GM23248 (cell line): ENCODE results near the gene SLC27A3. TPM values are rescaled to one million over a fixed set of nuclear protein-coding genes. Genes with fewer than 3 reads are reported as not detected.

Experiments
- DNase-seq: peaks from one replicate; pipeline ENCODE4 v3.0.0-alpha.2; 2015
- H2AFZ ChIP-seq: fragments of 200-600 bp; sonication (generic); 2 replicates; pipeline ENCODE4 v1.6.1; 2016; ENCODE audit warnings: antibody characterized with exemption
- H3F3A ChIP-seq: fragments of 200-600 bp; sonication (generic); 2 replicates; pipeline ENCODE4 v1.6.1; 2016; ENCODE audit warnings: mild to moderate bottlenecking, antibody characterized with exemption, mixed run types; ENCODE audit not compliant: insufficient read depth
- H3K27ac ChIP-seq: fragments of 200-600 bp; sonication (generic); 2 replicates; pipeline ENCODE4 v1.5.1; 2016; ENCODE audit warnings: mild to moderate bottlenecking
- H3K27me3 ChIP-seq: fragments of 200-600 bp; sonication (generic); replicated peaks from 2 replicates; pipeline ENCODE4 v1.6.1; 2016; ENCODE audit warnings: mild to moderate bottlenecking; ENCODE audit not compliant: insufficient read depth
- H3K36me3 ChIP-seq: fragments of 200-600 bp; sonication (generic); 2 replicates; pipeline ENCODE4 v1.6.1; 2016; ENCODE audit warnings: low read depth, mild to moderate bottlenecking
- H3K4me1 ChIP-seq: fragments of 200-600 bp; sonication (generic); 2 replicates; pipeline ENCODE4 v1.6.1; 2016; ENCODE audit warnings: mild to moderate bottlenecking; ENCODE audit not compliant: insufficient read depth
- H3K4me2 ChIP-seq: fragments of 200-600 bp; sonication (generic); one replicate; pipeline ENCODE4 v1.6.1; 2016; ENCODE audit warnings: mild to moderate bottlenecking; ENCODE audit not compliant: unreplicated experiment
- H3K4me3 ChIP-seq: fragments of 200-600 bp; sonication (generic); 2 replicates; pipeline ENCODE4 v1.5.1; 2016; ENCODE audit warnings: mild to moderate bottlenecking
- H3K79me2 ChIP-seq: fragments of 200-600 bp; sonication (generic); 2 replicates; pipeline ENCODE4 v1.6.1; 2016; ENCODE audit warnings: mild to moderate bottlenecking; ENCODE audit not compliant: insufficient read depth
- H3K9ac ChIP-seq: fragments of 200-600 bp; sonication (generic); 2 replicates; pipeline ENCODE4 v1.6.1; 2016; ENCODE audit warnings: mild to moderate bottlenecking
- H3K9me2 ChIP-seq: fragments of 200-600 bp; sonication (generic); 2 replicates; pipeline ENCODE4 v1.6.1; 2016; ENCODE audit warnings: mixed run types, mild to moderate bottlenecking, moderate library complexity; ENCODE audit not compliant: insufficient read depth
- H3K9me3 ChIP-seq: fragments of 200-600 bp; sonication (generic); one replicate; pipeline ENCODE4 v1.6.1; 2017; ENCODE audit warnings: low read depth
- H4K20me1 ChIP-seq: fragments of 200-600 bp; sonication (generic); 2 replicates; pipeline ENCODE4 v1.6.0; 2016; ENCODE audit not compliant: insufficient read depth
- EZH2 ChIP-seq: fragments of 200-600 bp; sonication (generic); IDR thresholded peaks from 2 replicates; pipeline ENCODE4 v1.6.1; 2018; ENCODE audit warnings: antibody characterized with exemption, mild to moderate bottlenecking; ENCODE audit not compliant: insufficient read depth, poor library complexity, severe bottlenecking
- EZH2phosphoT487 ChIP-seq: fragments of 200-600 bp; sonication (generic); IDR thresholded peaks from 2 replicates; pipeline ENCODE4 v1.6.1; 2018; ENCODE audit warnings: antibody characterized with exemption, moderate library complexity, mild to moderate bottlenecking, low read depth; ENCODE audit not compliant: insufficient read depth
- WGBS, 2 experiments: methylation state at CpG; one replicate each; pipeline ENCODE4 v1.1.6; 2015 to 2017; ENCODE audit warnings: low lambda C conversion rate in 2 of 2, low coverage in 1 of 2; ENCODE audit errors: missing lambda C conversion rate in 2 of 2; 5-methylcytosine and 5-hydroxymethylcytosine counted together
- in situ Hi-C: fragments of 300-500 bp; cut with MboI; formaldehyde crosslinking; loops from 2 replicates; pipeline ENCODE4 v1.15.0; 2020
- polyA plus RNA-seq: library from polyadenylated mRNA; unstranded; fragments of >200 nt; fragmentation: Nextera tagmentation; extraction: Ambion mirVana; gene quantifications from 2 replicates; pipeline ENCODE4 v1.2.1, GENCODE V29; 2016
- total RNA-seq: library from RNA; depleted of rRNA; stranded (reverse); fragments of >200 nt; shearing (Covaris generic); gene quantifications from 2 replicates; pipeline ENCODE4 v1.2.3, GENCODE V29; 2014

Gene SLC27A3
- total and polyA plus RNA-seq, 2 experiments from 2014 or later, result 5.6 to 8.8 TPM

- no peaks in the 10 kb centered on the region for H3F3A ChIP-seq
- DNase-seq, result no peak
- no peak overlapping the region for H2AFZ ChIP-seq
- no peak overlapping the region for H3K9ac ChIP-seq
- no peaks in the 10 kb centered on the region for H3K36me3 ChIP-seq
- H3K27me3 ChIP-seq, result no peaks in the 10 kb centered on the region
- no peaks in the 10 kb centered on the region for H3K9me3 ChIP-seq
- TF ChIP-seq EZH2 (no peak), EZH2phosphoT487 (no peak)
- no peaks in the 10 kb centered on the region for H3K9me2 ChIP-seq
- no peak overlapping the region for H3K27ac ChIP-seq
- no peaks in the 10 kb centered on the region for H3K4me1 ChIP-seq
- H3K79me2 ChIP-seq, result no peaks in the 10 kb centered on the region
- no peak overlapping the region for H3K4me2 ChIP-seq
- in situ Hi-C loops, result no loop called here
- WGBS, 2 experiments, result 42 to 58% methylated on average over 3 of the region's 3 CpGs
- no peak overlapping the region for H3K4me3 ChIP-seq
- no peaks in the 10 kb centered on the region for H4K20me1 ChIP-seq
Observed at GRCh38 chr1:153798468-153798780, 23.2 kb downstream of the SLC27A3 start.

GRCh38 chr1:153799016-153799415 lies 23.8 kb downstream of the SLC27A3 start:
- Histone ChIP-seq H3K9me3 (no peaks in the 10 kb centered on the region), H2AFZ (no peak overlapping the region), H3K4me2 (no peak overlapping the region), H3K27ac (no peak overlapping the region), H3K79me2 (no peaks in the 10 kb centered on the region), H4K20me1 (no peaks in the 10 kb centered on the region), H3K9me2 (no peaks in the 10 kb centered on the region), H3K36me3 (no peaks in the 10 kb centered on the region), H3K27me3 (no peaks in the 10 kb centered on the region), H3K4me1 (no peaks in the 10 kb centered on the region), H3F3A (no peaks in the 10 kb centered on the region), H3K9ac (no peak overlapping the region), H3K4me3 (no peak overlapping the region)
- no peak for TF ChIP-seq EZH2
- TF ChIP-seq EZH2phosphoT487, result no peak
- in situ Hi-C loops, result no loop called here
- DNase-seq, result no peak
- WGBS, 2 experiments, result 80 to 84% methylated on average over 4 of the region's 4 CpGs

- Histone ChIP-seq H3K27ac (no peak overlapping the region), H3K9me3 (no peaks in the 10 kb centered on the region), H4K20me1 (no peaks in the 10 kb centered on the region), H3K79me2 (no peaks in the 10 kb centered on the region), H3K36me3 (no peaks in the 10 kb centered on the region), H3K4me2 (no peak overlapping the region), H3F3A (no peaks in the 10 kb centered on the region), H3K4me3 (no peak overlapping the region), H3K4me1 (no peaks in the 10 kb centered on the region), H3K27me3 (no peaks in the 10 kb centered on the region), H3K9ac (no peak overlapping the region), H3K9me2 (no peaks in the 10 kb centered on the region), H2AFZ (no peak overlapping the region)
- TF ChIP-seq EZH2 (no peak), EZH2phosphoT487 (no peak)
- in situ Hi-C loops, result no loop called here
- WGBS, 2 experiments, result 83 to 91% methylated on average over 17 to 27 of the region's 27 CpGs
- no peak for DNase-seq
Observed at GRCh38 chr1:153799566-153800465, 24.6 kb downstream of the SLC27A3 start.

- Histone ChIP-seq H3K36me3 (no peaks in the 10 kb centered on the region), H2AFZ (no peak overlapping the region), H3K4me2 (no peak overlapping the region), H3F3A (no peaks in the 10 kb centered on the region), H3K4me1 (peaks cover 6% of the 10 kb centered on the region), H3K27me3 (no peaks in the 10 kb centered on the region), H3K9ac (no peak overlapping the region), H3K27ac (no peak overlapping the region), H3K9me3 (no peaks in the 10 kb centered on the region), H4K20me1 (no peaks in the 10 kb centered on the region), H3K9me2 (no peaks in the 10 kb centered on the region), H3K4me3 (no peak overlapping the region), H3K79me2 (no peaks in the 10 kb centered on the region)
- in situ Hi-C loops, result no loop called here
- no peak for DNase-seq
- TF ChIP-seq EZH2phosphoT487 (no peak), EZH2 (no peak)
- WGBS, 2 experiments, result 79 to 81% methylated on average over 7 of the region's 7 CpGs
Observed at GRCh38 chr1:153800516-153800915, 25.3 kb downstream of the SLC27A3 start.
